GM19099 (cell line): ENCODE measurements around the gene PIP5KL1.

ENCODE experiments used
- POLR2A ChIP-seq: IDR thresholded peaks from 3 replicates; pipeline ENCODE4 v1.6.1; 2011; ENCODE audit warnings: low read depth; ENCODE audit not compliant: insufficient read length; ENCODE audit errors: extremely low read depth

PIP5KL1 gene

DNA sequence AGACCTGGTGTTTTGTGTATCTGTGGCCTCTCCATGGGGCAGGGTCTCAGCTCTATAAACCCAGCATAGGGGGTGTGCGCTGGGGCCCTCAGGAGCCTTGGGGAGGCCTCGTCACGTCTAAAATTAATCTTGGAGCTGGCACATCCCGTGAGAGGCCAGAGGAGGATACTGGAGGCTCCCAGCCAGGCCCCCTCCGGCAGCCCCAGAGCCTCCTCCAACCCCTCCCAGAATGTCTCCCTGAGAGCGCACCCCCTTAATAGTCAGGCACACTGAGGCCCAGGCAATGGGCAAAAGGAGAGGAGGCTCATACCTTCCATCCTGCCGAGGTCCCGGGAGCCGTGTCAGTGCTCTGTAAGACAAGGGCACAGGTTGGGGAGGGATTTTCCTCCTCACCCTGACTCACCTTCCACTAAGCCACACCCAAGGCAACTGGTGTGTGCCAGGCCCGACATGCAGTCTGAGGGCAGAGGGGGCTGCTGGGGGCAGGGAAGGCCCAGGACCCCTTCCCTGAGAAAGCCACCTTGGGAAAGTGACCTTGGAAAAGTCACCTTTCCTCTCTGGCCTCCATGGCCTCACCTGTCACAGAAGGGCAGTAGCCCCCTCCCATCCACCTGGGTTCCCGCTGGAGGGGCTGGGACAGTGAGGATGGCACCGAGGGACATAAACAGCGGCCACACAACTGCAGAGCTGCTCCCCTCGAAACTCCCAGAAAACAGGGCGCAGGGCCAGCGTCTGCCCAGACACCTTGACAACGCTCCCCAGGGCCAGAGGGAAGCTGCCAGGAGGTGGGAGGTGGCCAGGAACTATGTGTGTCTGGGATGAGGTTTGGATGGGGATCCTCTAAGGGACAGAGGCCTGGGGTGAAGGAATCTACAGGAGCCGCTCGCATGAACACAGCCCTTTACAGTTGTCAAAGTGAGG lies 56.0 kb downstream of the PIP5KL1 start:
- no peak for TF ChIP-seq POLR2A

DNA sequence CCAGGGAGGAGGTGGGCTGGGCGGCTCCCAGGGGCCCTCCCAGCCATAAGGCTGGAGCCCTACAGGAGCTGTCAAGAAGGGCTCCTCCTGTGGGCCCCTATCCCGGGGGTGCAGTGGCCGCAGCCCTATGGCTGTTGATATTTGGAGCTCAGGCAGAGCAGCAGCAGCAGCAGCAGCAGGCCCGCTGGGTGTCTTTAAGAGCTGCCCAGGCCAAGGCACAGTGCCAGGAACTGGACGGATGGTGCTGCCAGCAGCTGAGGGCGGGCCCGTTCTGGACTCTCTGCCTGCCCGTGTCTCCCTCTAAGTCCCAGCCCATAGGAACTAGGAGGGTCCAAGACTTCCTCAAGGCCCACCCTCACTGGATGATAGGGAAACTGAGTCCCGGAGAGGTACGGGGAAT lies 56.7 kb downstream of the PIP5KL1 start:
- no peak for TF ChIP-seq POLR2A

DNA sequence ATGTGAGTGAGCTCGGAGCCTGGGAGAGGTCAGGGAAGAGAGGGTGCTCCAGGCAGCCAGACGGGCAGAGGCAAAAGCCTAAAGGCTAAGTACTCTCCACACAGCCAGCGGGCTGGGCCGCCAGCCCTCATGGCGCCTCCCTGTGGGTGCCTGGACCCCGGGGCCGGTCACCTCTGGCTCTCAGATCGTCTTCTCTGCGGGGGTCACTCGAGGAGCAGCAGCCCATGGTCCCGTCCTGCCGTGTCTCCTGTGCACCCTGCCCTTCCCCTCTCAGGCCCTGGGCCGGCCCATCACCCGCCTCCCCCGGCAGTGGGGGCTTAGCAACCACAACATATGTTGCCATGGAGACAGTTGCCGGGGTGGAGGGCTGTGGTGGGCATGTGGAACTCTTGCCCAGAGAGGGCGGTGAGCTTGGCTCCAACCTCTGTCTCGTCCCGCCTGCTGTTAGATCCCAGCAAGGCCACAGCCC lies 57.3 kb downstream of the PIP5KL1 start:
- TF ChIP-seq POLR2A, result no peak

DNA sequence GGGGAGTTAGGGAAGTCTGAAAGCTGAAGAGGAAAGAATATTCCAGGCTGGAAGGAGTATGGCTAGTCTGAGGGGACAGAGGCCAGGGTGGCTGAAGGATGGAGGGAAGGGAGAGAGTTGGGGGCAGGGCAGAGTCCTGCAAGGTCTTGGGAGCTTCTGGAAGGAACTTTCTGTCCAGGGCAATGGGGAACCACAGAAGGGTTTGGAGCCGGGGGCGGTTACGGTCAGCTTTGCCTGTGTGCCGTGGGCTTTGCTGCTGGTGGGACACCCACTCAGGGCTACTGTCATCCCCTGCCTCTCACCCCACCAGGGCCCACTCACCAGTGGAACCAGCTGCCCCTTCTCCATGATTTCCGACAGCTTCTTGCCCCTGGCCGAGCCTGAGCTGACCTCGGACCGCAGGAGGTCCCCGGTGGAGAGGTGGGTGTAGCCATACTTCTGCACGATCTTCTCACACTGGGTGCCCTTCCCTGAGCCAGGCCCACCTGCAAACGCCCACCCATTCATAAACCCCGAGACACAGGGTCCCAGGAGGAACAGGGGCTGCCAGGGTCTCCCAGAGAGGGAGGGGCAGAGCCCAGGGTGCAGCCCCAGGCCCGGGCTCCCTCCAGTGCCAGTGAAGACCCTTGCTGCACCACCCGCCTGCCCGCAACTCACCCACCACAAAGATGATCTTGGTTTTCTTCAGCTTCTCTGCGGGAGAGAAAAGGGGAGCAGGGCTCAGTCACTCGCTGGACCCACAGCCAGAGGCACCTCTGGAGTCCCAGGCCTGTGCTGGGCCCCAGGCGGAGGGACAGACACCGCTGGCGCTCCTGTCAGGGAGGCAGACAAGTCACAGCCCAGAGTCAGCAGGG lies 58.0 kb downstream of the PIP5KL1 start:
- TF ChIP-seq POLR2A, result no peak

DNA sequence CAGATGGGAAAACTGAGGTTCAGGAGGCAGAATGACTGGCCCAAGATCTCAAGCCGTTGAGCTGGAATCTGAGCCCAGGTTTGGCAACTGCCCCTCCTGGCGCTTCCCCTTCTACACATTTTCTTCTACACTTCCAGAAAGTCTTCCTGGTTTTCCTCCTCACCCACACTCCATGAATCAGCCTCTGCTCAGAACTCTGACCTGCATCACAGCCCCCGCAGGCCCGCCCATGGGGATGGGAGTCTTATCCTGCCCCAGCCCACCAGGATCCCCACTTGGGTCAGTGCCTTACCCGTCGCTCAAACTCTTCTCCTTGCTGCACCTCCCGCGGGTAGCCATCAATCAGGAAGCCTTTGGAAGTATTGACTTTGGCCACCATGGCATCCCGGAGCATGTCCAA lies 59.0 kb downstream of the PIP5KL1 start:
- no peak for TF ChIP-seq POLR2A

DNA sequence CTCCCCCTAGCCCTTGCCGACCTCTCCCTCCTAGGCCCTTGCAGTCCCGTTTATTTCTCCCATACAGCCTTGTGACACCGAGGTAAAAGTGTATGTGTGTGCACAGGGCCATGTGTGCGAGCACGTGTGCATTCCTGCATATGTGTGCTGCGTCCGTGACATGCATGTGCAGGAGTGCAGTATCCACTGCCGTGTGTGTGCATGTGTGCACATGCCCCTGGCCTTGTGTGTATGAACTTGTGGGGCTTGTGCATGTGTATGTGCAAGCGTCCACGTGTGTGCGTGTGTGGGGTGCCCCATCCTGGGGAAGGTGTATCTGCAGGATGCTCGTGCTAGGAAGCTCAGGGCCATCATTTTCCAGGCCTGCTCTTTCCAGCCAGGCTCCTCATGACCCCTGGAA lies 59.7 kb downstream of the PIP5KL1 start:
- no peak for TF ChIP-seq POLR2A
